GM21576 (cell line): ENCODE data around the gene ZNF787.
"Not testable (repeated sequence)": the region's sequence is repeated elsewhere in the genome, so short reads cannot be mapped to it uniquely, and the experiment has no call there.

Experiments used
- ATAC-seq: cut with Tn5 transposase; IDR thresholded peaks from one replicate; pipeline ENCODE4 v1.9.1; 2021; ENCODE audit warnings: mild to moderate bottlenecking, moderate library complexity; ENCODE audit not compliant: unreplicated experiment

The ZNF787 gene

GRCh38 chr19:56121180-56122167, at the start of gene ZNF787:
Gene ZNF787, minus strand, starts transcription at chr19:56121295. Its CDS starts 18,078 bp downstream, at chr19:56103217.
- ATAC-seq = peak; percentile 81

- no peak for ATAC-seq
Measured at GRCh38 chr19:56170261-56170660, 49.2 kb upstream of the ZNF787 start.

- no peak for ATAC-seq
Measured at GRCh38 chr19:56167064-56167578, 46.0 kb upstream of the ZNF787 start.

GRCh38 chr19:56163097-56163496, 42.0 kb upstream of the ZNF787 start:
- no peak for ATAC-seq

GRCh38 chr19:56162258-56162657, 41.2 kb upstream of the ZNF787 start:
- no peak for ATAC-seq

- no peak for ATAC-seq
Measured at GRCh38 chr19:56161534-56161933, 40.4 kb upstream of the ZNF787 start.

- ATAC-seq = no peak
Measured at GRCh38 chr19:56159622-56160271, 38.7 kb upstream of the ZNF787 start.

- ATAC-seq = no peak
Measured at GRCh38 chr19:56159009-56159559, 38.0 kb upstream of the ZNF787 start.

GRCh38 chr19:56158170-56158757, 37.2 kb upstream of the ZNF787 start:
- ATAC-seq = no peak

GRCh38 chr19:56156768-56157167, 35.7 kb upstream of the ZNF787 start:
- ATAC-seq = no peak

- no peak for ATAC-seq
Measured at GRCh38 chr19:56155124-56155687, 34.1 kb upstream of the ZNF787 start.

GRCh38 chr19:56153507-56153906, 32.4 kb upstream of the ZNF787 start:
- ATAC-seq = no peak

GRCh38 chr19:56152644-56153043, 31.5 kb upstream of the ZNF787 start:
- no peak for ATAC-seq

GRCh38 chr19:56150358-56150757, 29.3 kb upstream of the ZNF787 start:
- no peak for ATAC-seq

- ATAC-seq = no peak
Measured at GRCh38 chr19:56149656-56150038, 28.6 kb upstream of the ZNF787 start.

- not testable (repeated sequence) for ATAC-seq
Measured at GRCh38 chr19:56148955-56149655, 28.0 kb upstream of the ZNF787 start.

GRCh38 chr19:56148096-56148495, 27.0 kb upstream of the ZNF787 start:
- no peak for ATAC-seq

GRCh38 chr19:56147307-56147706, 26.2 kb upstream of the ZNF787 start:
- no peak for ATAC-seq

- ATAC-seq = no peak
Measured at GRCh38 chr19:56146904-56147303, 25.8 kb upstream of the ZNF787 start.

- ATAC-seq = no peak
Measured at GRCh38 chr19:56145698-56146097, 24.6 kb upstream of the ZNF787 start.
